ENCODE data around the gene SMARCC1.

DNA sequence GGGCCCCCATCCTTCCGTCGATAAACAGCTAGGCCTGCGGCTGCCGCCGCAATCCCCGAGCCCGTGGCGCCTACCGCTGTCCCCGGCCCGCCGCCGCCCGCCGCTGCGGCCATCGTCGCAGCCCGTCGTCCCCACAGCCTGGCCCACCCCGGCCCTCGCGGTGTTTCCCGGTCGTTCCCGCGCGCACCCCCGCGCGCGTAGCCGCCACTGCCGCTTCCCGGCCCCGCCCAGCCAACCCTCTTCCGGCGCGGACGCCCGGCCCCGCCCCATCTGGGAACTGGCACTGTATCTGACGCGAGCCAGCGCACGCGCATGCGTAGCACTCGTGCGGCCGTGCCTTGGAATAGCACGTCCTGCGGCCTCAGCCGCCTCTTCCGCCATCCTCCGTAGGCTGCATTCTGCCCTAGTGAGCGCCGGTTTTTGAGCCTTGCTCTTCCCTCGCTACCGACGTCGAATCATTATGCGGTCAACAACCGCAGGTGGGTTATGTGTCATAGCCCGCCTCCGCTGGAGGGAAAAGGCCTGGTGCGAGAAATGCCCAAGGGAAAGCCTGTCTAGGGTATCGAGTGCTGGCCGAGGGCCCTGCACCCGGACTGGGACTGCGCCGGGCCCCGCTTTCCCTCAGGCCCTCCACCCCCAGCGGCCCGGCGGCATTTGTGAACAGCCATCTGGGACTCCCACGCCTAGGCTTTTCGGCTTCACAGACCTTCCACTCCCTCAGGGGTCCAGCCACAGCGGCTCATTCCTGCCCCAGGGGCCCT, at the start of gene SMARCC1:
- TF ChIP-seq POLR2AphosphoS5 (IDR thresholded peaks at IDR 0.05; ENCODE audit: low read depth, low read length) (peak; percentile 90), SIN3A (IDR thresholded peaks at IDR 0.05; ENCODE audit: borderline replicate concordance, insufficient read depth, low read depth, low read length) (peak; percentile 13; the same call in 1 of the 2 replicates)
- TF ChIP-seq, protein P1, sequence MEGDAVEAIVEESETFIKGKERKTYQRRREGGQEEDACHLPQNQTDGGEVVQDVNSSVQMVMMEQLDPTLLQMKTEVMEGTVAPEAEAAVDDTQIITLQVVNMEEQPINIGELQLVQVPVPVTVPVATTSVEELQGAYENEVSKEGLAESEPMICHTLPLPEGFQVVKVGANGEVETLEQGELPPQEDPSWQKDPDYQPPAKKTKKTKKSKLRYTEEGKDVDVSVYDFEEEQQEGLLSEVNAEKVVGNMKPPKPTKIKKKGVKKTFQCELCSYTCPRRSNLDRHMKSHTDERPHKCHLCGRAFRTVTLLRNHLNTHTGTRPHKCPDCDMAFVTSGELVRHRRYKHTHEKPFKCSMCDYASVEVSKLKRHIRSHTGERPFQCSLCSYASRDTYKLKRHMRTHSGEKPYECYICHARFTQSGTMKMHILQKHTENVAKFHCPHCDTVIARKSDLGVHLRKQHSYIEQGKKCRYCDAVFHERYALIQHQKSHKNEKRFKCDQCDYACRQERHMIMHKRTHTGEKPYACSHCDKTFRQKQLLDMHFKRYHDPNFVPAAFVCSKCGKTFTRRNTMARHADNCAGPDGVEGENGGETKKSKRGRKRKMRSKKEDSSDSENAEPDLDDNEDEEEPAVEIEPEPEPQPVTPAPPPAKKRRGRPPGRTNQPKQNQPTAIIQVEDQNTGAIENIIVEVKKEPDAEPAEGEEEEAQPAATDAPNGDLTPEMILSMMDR (IDR thresholded peaks at IDR 0.05) = no peak
- TF ChIP-seq, protein P2, sequence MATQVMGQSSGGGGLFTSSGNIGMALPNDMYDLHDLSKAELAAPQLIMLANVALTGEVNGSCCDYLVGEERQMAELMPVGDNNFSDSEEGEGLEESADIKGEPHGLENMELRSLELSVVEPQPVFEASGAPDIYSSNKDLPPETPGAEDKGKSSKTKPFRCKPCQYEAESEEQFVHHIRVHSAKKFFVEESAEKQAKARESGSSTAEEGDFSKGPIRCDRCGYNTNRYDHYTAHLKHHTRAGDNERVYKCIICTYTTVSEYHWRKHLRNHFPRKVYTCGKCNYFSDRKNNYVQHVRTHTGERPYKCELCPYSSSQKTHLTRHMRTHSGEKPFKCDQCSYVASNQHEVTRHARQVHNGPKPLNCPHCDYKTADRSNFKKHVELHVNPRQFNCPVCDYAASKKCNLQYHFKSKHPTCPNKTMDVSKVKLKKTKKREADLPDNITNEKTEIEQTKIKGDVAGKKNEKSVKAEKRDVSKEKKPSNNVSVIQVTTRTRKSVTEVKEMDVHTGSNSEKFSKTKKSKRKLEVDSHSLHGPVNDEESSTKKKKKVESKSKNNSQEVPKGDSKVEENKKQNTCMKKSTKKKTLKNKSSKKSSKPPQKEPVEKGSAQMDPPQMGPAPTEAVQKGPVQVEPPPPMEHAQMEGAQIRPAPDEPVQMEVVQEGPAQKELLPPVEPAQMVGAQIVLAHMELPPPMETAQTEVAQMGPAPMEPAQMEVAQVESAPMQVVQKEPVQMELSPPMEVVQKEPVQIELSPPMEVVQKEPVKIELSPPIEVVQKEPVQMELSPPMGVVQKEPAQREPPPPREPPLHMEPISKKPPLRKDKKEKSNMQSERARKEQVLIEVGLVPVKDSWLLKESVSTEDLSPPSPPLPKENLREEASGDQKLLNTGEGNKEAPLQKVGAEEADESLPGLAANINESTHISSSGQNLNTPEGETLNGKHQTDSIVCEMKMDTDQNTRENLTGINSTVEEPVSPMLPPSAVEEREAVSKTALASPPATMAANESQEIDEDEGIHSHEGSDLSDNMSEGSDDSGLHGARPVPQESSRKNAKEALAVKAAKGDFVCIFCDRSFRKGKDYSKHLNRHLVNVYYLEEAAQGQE (IDR thresholded peaks at IDR 0.05; ENCODE audit: insufficient read depth in 1 of 2, low read depth in 2 of 2, low read length in 1 of 2) = no peak

All from Panc1 (cell line).